AG04450 (cell line): ENCODE measurements around the gene MASTL. TPM values are rescaled to one million over a fixed set of nuclear protein-coding genes. Genes with fewer than 3 reads are reported as not detected.

Experiments used
- CTCF ChIA-PET: fragments of 300-600, 350-600 bp; formaldehyde crosslinking; extraction: SDS; loops from one replicate; lab custom pipeline; 2022; ENCODE audit warnings: antibody characterized with exemption, inconsistent platforms; lab: Charles Lee
- POLR2A ChIA-PET: fragments of 350-600 bp; formaldehyde crosslinking; extraction: SDS; loops from one replicate; lab custom pipeline; 2021; ENCODE audit warnings: antibody characterized with exemption, inconsistent platforms; lab: Yijun Ruan, JAX
- DNase-seq: peaks from one replicate; pipeline ENCODE4 v3.0.0-alpha.2; 2011; ENCODE audit warnings: low read depth, low spot score
- H3K27ac ChIP-seq: one replicate; pipeline ENCODE4 v1.5.1; 2012; ENCODE audit warnings: low read depth, low read length, control low read depth
- H3K27me3 ChIP-seq: one replicate; pipeline ENCODE4 v1.6.0; 2012; ENCODE audit warnings: low read length; ENCODE audit not compliant: control insufficient read depth, insufficient read depth
- H3K4me3 ChIP-seq: 2 replicates; pipeline ENCODE4 v1.5.1; 2011; ENCODE audit warnings: mild to moderate bottlenecking, low read depth, low read length, control low read depth
- H3K9me3 ChIP-seq: 2 replicates; pipeline ENCODE4 v1.5.1; 2012; ENCODE audit warnings: low read length; ENCODE audit not compliant: control insufficient read depth, insufficient read depth
- CTCF ChIP-seq: IDR thresholded peaks from 2 replicates; pipeline ENCODE4 v1.5.1; 2011; ENCODE audit warnings: low read depth, low read length, control low read depth, inconsistent platforms
- polyA minus RNA-seq: library from RNA; depleted of rRNA, polyadenylated mRNA; stranded (reverse); fragments of >200 nt; gene quantifications from 2 replicates; pipeline ENCODE4 v1.2.3, GENCODE V29; 2011; rRNA and poly(A)+ RNA removed
- polyA plus RNA-seq: library from polyadenylated mRNA; depleted of rRNA; stranded (reverse); fragments of >200 nt; gene quantifications from 2 replicates; pipeline ENCODE4 v1.2.3, GENCODE V29; 2011; rRNA removed

MASTL gene
- polyA plus RNA-seq (4.2 and 4.6 TPM in 2 replicates), polyA minus RNA-seq (2.3 and 3.4 TPM in 2 replicates)

GRCh38 chr10:27155066-27155754 lies at the start of gene MASTL:
TSS of gene MASTL (plus strand) at chr10:27155352. CDS start at chr10:27155427, 75 bp downstream.
- peak within 1 kb of the TSS; percentile 97 for H3K4me3 ChIP-seq
- ChIA-PET CTCF (interaction anchor here (0.7 to 1.3 kb wide), 4 partner anchors 32 to 109 kb away, joined by 3 to 7 read pairs (median 4); no protein-coding TSS in a partner anchor), POLR2A (interaction anchor here (0.6 to 1.4 kb wide), 3 partner anchors 37 to 80 kb away, joined by 3 to 7 read pairs (median 6); no protein-coding TSS in a partner anchor)
- peaks cover 2% of the 10 kb centered on the region; the same call in 1 of the 2 replicates for H3K9me3 ChIP-seq
- peak; percentile 87 for DNase-seq
- TF ChIP-seq CTCF = no peak
- H3K27ac ChIP-seq = peak within 1 kb of the TSS; percentile 100
- no peaks in the 10 kb centered on the region for H3K27me3 ChIP-seq

- Histone ChIP-seq H3K9me3 (peaks cover 5% of the 10 kb centered on the region; the same call in 1 of the 2 replicates), H3K4me3 (no peak overlapping the region), H3K27me3 (no peaks in the 10 kb centered on the region), H3K27ac (no peak overlapping the region)
- DNase-seq = no peak
- no peak for TF ChIP-seq CTCF
- ChIA-PET POLR2A (no interaction called here), CTCF (interaction anchor here (1.4 kb wide), 1 partner anchor 127 kb away, joined by 3 read pairs; no protein-coding TSS in a partner anchor)
These were observed 47.0 kb upstream of the MASTL start for GRCh38 chr10:27108165-27108564.

- TF ChIP-seq CTCF = no peak
- CTCF ChIA-PET = interaction anchor here (1.1 kb wide), 1 partner anchor 20 kb away, joined by 6 read pairs; the partner anchor contains the start of gene YME1L1
These were observed 20.8 kb upstream of the MASTL start for GRCh38 chr10:27134371-27134770.

DNA sequence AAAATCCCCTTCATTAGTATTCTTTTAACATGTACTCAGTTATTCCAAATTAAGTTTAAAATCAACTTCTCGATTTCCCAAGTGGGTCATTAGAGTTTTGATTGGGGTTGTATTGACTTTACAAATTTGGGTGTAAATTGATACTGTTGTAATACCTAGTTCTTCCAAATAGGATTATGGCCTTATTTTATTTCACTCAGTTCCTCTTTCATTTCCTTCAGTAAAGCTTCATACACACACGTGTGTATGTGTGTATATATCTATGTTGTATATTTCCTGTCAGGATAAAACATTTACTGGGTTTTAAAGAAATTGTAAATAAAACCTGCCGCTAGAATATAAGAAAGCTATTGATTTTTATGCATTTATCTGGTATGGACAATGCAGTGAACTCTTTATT lies 16.9 kb upstream of the MASTL start:
- Histone ChIP-seq H3K27me3 (no peaks in the 10 kb centered on the region), H3K4me3 (no peak overlapping the region), H3K9me3 (no peaks in the 10 kb centered on the region), H3K27ac (no peak overlapping the region)
- TF ChIP-seq CTCF = no peak
- ChIA-PET CTCF (no interaction called here), POLR2A (interaction anchor here (0.6 kb wide), 1 partner anchor 86 kb away, joined by 5 read pairs; no protein-coding TSS in a partner anchor)
- DNase-seq = no peak

More at GRCh38 chr10:27134371-27134770, 20.8 kb upstream of the MASTL start:
- POLR2A ChIA-PET = no interaction called here
- DNase-seq = no peak
- Histone ChIP-seq H3K4me3 (no peak overlapping the region), H3K9me3 (no peaks in the 10 kb centered on the region), H3K27ac (no peak overlapping the region), H3K27me3 (no peaks in the 10 kb centered on the region)

GRCh38 chr10:27143686-27144085 lies 11.5 kb upstream of the MASTL start:
- no peak for TF ChIP-seq CTCF
- Histone ChIP-seq H3K27ac (no peak overlapping the region), H3K9me3 (no peaks in the 10 kb centered on the region), H3K27me3 (no peaks in the 10 kb centered on the region), H3K4me3 (no peak overlapping the region)
- no peak for DNase-seq
- ChIA-PET CTCF (no interaction called here), POLR2A (interaction anchor here (1.5 kb wide), 1 partner anchor 10 kb away, joined by 10 read pairs; the partner anchor contains the start of gene YME1L1)
